Gastrocnemius medialis (tissue), 4 donors: ENCODE measurements around the gene HOXA9. TPM values are rescaled to one million over a fixed set of nuclear protein-coding genes. Genes with fewer than 3 reads are reported as not detected.

Experiments used
- ATAC-seq, 2 donors: fragments of 150-250 bp; one replicate each; pipeline ENCODE4 v1.9.1; 2016
- DNase-seq, 2 donors: peaks; one replicate each; pipeline ENCODE4 v3.0.0-alpha.2; 2019
- H3K27ac ChIP-seq, 4 donors: fragments of 200-600 bp; sonication (generic); 1 replicate in 1 of 4; 2 replicates in 3 of 4; pipeline ENCODE4 v1.5.1; 2016 to 2018; ENCODE audit warnings: mild to moderate bottlenecking in 2 of 4, moderate library complexity in 1 of 4
- H3K27me3 ChIP-seq, 3 donors: fragments of 200-600 bp; sonication (generic) in 2 of 3; 1 replicate in 1 of 3; 2 replicates in 2 of 3; pipeline versions ENCODE4 v1.5.1 to v1.6.0; 2016 to 2019; ENCODE audit warnings: mild to moderate bottlenecking in 1 of 3, moderate library complexity in 1 of 3
- H3K36me3 ChIP-seq, 2 donors: fragments of 200-600 bp; sonication (generic) in 1 of 2; one replicate each; pipeline ENCODE4 v1.5.1; 2017 to 2018
- H3K4me1 ChIP-seq, 2 donors: fragments of 200-600 bp; sonication (generic) in 1 of 2; one replicate each; pipeline ENCODE4 v1.5.1; 2016 to 2017; ENCODE audit warnings: mild to moderate bottlenecking in 2 of 2
- H3K4me3 ChIP-seq, 4 donors: fragments of 200-600 bp; sonication (generic) in 3 of 4; 1 replicate in 1 of 4; 2 replicates in 3 of 4; pipeline ENCODE4 v1.5.1; 2016 to 2019; ENCODE audit warnings: mild to moderate bottlenecking in 2 of 4
- H3K9me3 ChIP-seq, 3 donors: fragments of 200-600 bp; sonication (generic) in 2 of 3; 1 replicate in 1 of 3; 2 replicates in 2 of 3; pipeline ENCODE4 v1.5.1; 2016 to 2019
- CTCF ChIP-seq, 5 experiments: fragments of 450-650 bp in 3 of 5; fragments of 200-600 bp in 2 of 5; sonication (generic) in 2 of 5; IDR thresholded peaks in 4 of 5; conservative IDR thresholded peaks in 1 of 5; 1 replicate in 4 of 5; 2 replicates in 1 of 5; pipeline ENCODE4 v1.5.1; 2016 to 2019; ENCODE audit warnings: antibody characterized with exemption in 5 of 5, mild to moderate bottlenecking in 3 of 5, moderate library complexity in 3 of 5
- POLR2A ChIP-seq, 2 donors: fragments of 450-650 bp; IDR thresholded peaks; one replicate each; pipeline ENCODE4 v1.6.1; 2017; ENCODE audit warnings: antibody characterized with exemption in 2 of 2, mild to moderate bottlenecking in 2 of 2, moderate library complexity in 2 of 2
- in situ Hi-C, 4 donors: fragments of 200-750 bp; cut with MboI; loops; one replicate each; pipeline versions ENCODE4 v1.15.0 to v1.8.0; 2017; ENCODE audit warnings: low sequenced_read_pairs in 4 of 4
- intact Hi-C: fragments of 100-400 bp; cut with DNase I; formaldehyde crosslinking; loops from one replicate; pipeline ENCODE4 v1.15.1; 2023; ENCODE audit warnings: low total_unique reads
- total RNA-seq, 4 donors: library from RNA; depleted of rRNA; stranded (reverse); fragments of >200 nt; gene quantifications; one replicate each; pipeline versions ENCODE4 v1.1.0 to v1.2.3, GENCODE V29; 2016

HOXA9 gene
- total RNA-seq, 4 donors from 2014 or later: 18.9 to 30.3 (median 19.5) TPM

DNA sequence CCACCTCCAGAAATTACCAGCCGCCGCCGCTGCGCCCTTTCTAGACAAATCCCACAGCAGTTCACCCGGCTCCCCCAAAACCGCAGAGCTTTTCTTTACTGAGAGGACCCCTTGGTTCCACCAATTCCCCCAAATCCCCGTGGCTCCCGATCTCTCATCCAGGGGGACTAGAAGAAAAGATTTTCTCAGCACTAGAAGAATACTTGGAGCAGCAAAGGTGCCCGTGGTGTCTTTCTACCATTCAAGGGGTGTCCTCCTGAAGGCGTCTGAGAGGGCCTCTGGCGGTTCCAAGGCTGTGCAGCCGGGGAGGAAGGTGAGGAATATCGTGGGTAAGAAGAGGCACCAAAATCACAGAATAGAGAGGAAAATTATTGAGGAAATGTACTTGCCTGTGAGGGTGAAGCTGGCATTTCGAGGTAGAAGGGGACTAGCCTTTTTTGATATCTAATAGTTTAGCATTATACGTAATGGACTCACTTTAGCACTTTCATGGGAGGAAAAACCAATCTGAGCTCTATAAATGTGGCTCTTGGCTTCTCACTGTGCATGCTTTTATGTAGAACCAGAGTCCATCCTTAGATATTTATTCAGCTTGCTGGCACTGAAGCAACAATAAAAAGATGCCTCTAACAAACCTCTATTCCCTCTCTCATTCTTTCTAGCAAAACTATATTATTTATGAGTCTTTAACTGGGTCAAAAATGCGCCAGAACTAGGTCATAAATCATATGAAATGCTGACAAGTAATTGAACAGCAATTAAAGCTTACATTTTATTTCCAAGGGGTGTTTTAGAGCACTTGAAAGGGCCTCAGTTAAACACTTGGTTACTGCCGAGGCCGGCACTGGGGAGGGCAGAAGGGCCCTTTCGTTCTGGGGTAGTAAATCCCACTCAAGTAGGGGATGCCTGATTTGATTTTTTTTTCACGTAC lies 49.0 kb downstream of the HOXA9 start:
- H3K4me3 ChIP-seq: peak overlapping the region in 3 of 4 donors; percentile 22 to 43 (median 36)
- intact Hi-C loops (no loop called here), in situ Hi-C loops (no loop called here)
- no peaks in the 10 kb centered on the region for H3K27me3 ChIP-seq
- no peaks in the 10 kb centered on the region for H3K36me3 ChIP-seq
- ATAC-seq (no peak), DNase-seq (no peak)
- peak overlapping the region; percentile 55 to 87 (median 82) for H3K27ac ChIP-seq
- H3K9me3 ChIP-seq: no peaks in the 10 kb centered on the region
- TF ChIP-seq POLR2A (IDR thresholded peaks at IDR 0.05): no peak
- TF ChIP-seq CTCF (IDR thresholded peaks at IDR 0.05 in 4 of 5, conservative IDR thresholded peaks at IDR 0.05 in 1 of 5): no peak
- H3K4me1 ChIP-seq: peaks cover 19 to 38% of the 10 kb centered on the region in 2 donors

DNA sequence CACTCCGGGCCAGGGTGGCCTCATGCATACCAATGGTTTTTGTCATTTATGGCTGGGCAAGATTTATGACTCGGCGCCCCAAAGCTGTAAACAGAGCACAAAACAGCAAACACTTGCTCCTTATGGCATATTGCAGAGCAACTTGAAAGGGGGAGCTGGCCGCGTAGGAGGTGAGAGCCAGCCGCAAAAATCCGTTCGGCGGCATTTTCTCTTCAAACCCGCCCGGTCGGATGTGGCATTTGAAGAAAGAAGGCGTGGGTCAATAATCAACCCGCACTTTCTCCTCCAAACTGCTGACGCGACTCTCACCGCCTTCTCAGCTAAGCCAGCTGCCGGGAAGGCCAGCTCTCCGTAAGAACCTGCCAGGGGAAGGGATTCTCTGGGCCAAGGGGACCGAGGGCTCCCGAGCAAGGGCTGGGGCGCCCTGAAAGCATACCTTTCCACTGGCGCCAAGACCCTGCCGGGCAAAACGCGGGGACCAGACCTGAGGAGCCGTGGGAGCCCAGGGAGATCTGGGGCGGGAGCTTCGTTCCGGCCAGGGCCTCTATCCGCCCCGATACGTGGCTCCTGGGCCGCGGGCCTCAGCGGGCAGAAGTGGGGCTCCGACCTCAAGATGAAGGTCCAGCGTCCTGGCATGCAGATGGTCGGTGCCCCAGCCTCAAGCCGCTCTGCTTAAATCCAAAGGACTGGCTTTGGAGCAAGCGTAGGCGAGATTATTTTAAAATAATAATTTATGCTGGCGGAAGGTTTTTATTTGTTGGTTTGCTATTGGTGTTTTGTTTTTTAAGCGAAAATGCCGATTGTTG lies 49.9 kb downstream of the HOXA9 start:
- intact Hi-C loops (no loop called here), in situ Hi-C loops (no loop called here)
- H3K27ac ChIP-seq: peak overlapping the region; percentile 55 to 87 (median 82)
- no peaks in the 10 kb centered on the region for H3K36me3 ChIP-seq
- ATAC-seq: no peak
- TF ChIP-seq CTCF (IDR thresholded peaks at IDR 0.05 in 4 of 5, conservative IDR thresholded peaks at IDR 0.05 in 1 of 5): no peak
- no peak for TF ChIP-seq POLR2A (IDR thresholded peaks at IDR 0.05)
- no peaks in the 10 kb centered on the region for H3K27me3 ChIP-seq
- H3K4me3 ChIP-seq: peak overlapping the region; percentile 7 to 43 (median 29)
- DNase-seq: no peak
- H3K4me1 ChIP-seq: peaks cover 21 to 38% of the 10 kb centered on the region in 2 donors
- no peaks in the 10 kb centered on the region for H3K9me3 ChIP-seq

DNA sequence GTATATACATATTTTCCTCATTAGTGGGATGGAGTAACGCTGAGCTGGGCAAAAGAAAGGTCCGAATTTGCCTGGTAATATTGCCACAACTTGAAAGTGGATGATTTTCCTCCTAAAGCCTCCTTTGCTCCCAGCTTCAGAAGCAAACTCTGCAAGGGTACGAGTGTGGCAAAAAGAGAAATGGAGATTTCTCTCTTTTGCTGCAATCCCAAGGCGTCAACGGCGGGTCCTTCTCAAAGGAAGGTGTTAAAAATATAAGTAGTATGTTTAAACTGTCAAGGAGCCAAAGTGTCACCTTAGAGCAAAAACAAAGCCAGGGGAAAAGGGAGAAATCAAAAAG lies 50.5 kb downstream of the HOXA9 start:
- Histone ChIP-seq H3K27ac (peak overlapping the region; percentile 55 to 87 (median 82)), H3K4me3 (peak overlapping the region; percentile 7 to 43 (median 29)), H3K9me3 (no peaks in the 10 kb centered on the region), H3K4me1 (peaks cover 21 to 35% of the 10 kb centered on the region in 2 donors), H3K27me3 (no peaks in the 10 kb centered on the region), H3K36me3 (no peaks in the 10 kb centered on the region)
- intact Hi-C loops (no loop called here), in situ Hi-C loops (no loop called here)
- DNase-seq: no peak
- TF ChIP-seq CTCF (IDR thresholded peaks at IDR 0.05 in 4 of 5, conservative IDR thresholded peaks at IDR 0.05 in 1 of 5): no peak
- TF ChIP-seq POLR2A (IDR thresholded peaks at IDR 0.05): no peak
- ATAC-seq: no peak

DNA sequence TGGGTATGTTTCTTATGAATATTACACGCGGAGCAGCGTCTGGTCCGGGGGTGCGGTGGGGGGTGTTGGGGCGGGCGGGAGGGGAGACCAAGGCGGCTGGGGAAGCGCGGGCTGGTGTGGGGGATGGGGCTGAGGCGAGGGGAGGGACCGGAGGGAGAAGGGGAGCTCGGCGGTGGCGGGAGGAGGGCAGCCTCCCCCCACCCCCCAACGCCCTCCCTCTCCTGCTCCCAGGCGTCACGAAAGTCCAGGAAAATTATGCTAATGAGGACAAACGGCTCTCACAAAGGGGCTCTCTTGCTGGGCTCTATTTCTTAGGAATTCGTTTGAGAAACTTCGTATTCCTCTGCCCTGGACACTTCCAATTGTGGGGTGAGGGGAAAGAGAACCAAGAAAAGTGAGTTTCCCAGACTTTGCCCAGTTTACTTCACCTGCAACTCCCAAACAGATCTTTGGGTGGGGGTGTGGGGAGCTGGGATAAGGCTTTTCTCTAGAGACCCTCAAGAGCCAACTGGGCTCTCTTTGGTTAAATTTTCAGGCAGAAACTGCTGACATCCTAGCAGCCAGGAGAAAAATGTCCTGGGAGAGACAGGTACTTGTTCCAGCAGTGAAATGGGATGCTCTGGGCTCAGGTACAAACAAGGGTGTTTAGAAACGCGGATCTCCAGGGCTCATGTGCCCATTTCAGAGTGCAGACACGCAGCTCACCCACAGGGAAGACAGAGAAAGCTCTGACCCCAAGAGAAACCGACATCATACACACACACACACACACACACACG lies 51.2 kb downstream of the HOXA9 start:
- TF ChIP-seq POLR2A (IDR thresholded peaks at IDR 0.05): peak in 1 of 2 donors; percentile 7
- TF ChIP-seq CTCF (IDR thresholded peaks at IDR 0.05 in 4 of 5, conservative IDR thresholded peaks at IDR 0.05 in 1 of 5): no peak
- H3K4me3 ChIP-seq: peak overlapping the region; percentile 53 to 66 (median 58)
- peak overlapping the region; percentile 79 to 87 (median 82) for H3K27ac ChIP-seq
- H3K9me3 ChIP-seq: no peaks in the 10 kb centered on the region
- no peak for DNase-seq
- H3K36me3 ChIP-seq: no peaks in the 10 kb centered on the region
- peaks cover 21 to 30% of the 10 kb centered on the region in 2 donors for H3K4me1 ChIP-seq
- H3K27me3 ChIP-seq: no peaks in the 10 kb centered on the region
- intact Hi-C loops: no loop called here
- no peak for ATAC-seq
- in situ Hi-C loops: no loop called here
